Rectal smooth muscle tissue (tissue), 1 donor: ENCODE data around the gene COPE.
A peak's percentile ranks its signal among the peaks of the same experiment; 100 is the strongest.

Source experiments
- H3K27ac ChIP-seq: one replicate; pipeline ENCODE4 v1.7.0; 2013; ENCODE audit warnings: low read depth, low read length, inconsistent platforms
- H3K27me3 ChIP-seq: one replicate; pipeline ENCODE4 v1.7.0; 2013; ENCODE audit warnings: low read length; ENCODE audit not compliant: control insufficient read depth, insufficient read depth
- H3K36me3 ChIP-seq: one replicate; pipeline ENCODE4 v1.7.0; 2013; ENCODE audit warnings: low read length; ENCODE audit not compliant: control insufficient read depth, insufficient read depth
- H3K4me1 ChIP-seq: one replicate; pipeline ENCODE4 v1.7.0; 2013; ENCODE audit warnings: low read length; ENCODE audit not compliant: control insufficient read depth, insufficient read depth
- H3K4me3 ChIP-seq: one replicate; pipeline ENCODE4 v1.7.0; 2013; ENCODE audit warnings: low read length
- H3K9ac ChIP-seq: one replicate; pipeline ENCODE4 v1.7.0; 2013; ENCODE audit warnings: low read length

Gene COPE

GRCh38 chr19:18862976-18863842 lies 56.0 kb downstream of the COPE start:
- H3K36me3 ChIP-seq: peaks cover 74% of the 10 kb centered on the region
- no peak overlapping the region for H3K4me3 ChIP-seq
- no peak overlapping the region for H3K9ac ChIP-seq
- H3K27me3 ChIP-seq: no peaks in the 10 kb centered on the region
- H3K4me1 ChIP-seq: no peaks in the 10 kb centered on the region
- H3K27ac ChIP-seq: no peak overlapping the region

- Histone ChIP-seq H3K9ac (no peak overlapping the region), H3K4me3 (no peak overlapping the region), H3K27me3 (no peaks in the 10 kb centered on the region), H3K36me3 (peaks cover 68% of the 10 kb centered on the region), H3K4me1 (no peaks in the 10 kb centered on the region), H3K27ac (no peak overlapping the region)
Measured at GRCh38 chr19:18861917-18862316, 57.3 kb downstream of the COPE start.

DNA sequence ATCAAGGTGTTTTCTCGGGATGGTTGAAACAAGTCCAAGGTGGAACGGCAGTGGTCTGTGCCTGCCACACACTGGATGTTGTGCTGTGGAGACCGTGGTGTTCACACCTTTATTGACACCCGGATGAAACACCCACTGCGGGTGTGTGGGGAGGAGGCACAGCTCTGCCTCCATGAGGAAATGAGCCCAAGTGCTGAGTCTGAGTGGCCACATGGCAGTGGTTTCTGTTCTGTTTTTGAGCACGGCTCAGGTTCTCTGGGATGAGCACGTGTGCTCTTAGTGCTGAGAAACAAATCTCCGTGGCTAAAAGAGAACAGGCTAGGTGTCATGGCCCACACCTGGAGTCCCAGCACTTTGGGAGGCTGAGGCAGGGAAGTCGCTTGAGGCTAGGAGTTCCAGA lies 58.0 kb downstream of the COPE start:
- Histone ChIP-seq H3K9ac (no peak overlapping the region), H3K27me3 (no peaks in the 10 kb centered on the region), H3K4me3 (no peak overlapping the region), H3K4me1 (no peaks in the 10 kb centered on the region), H3K36me3 (peaks cover 74% of the 10 kb centered on the region), H3K27ac (no peak overlapping the region)

GRCh38 chr19:18860725-18861124 lies 58.5 kb downstream of the COPE start:
- H3K4me3 ChIP-seq: no peak overlapping the region
- H3K9ac ChIP-seq: no peak overlapping the region
- H3K4me1 ChIP-seq: no peaks in the 10 kb centered on the region
- H3K27ac ChIP-seq: no peak overlapping the region
- H3K27me3 ChIP-seq: no peaks in the 10 kb centered on the region
- peaks cover 75% of the 10 kb centered on the region for H3K36me3 ChIP-seq

- H3K4me1 ChIP-seq: no peaks in the 10 kb centered on the region
- no peak overlapping the region for H3K9ac ChIP-seq
- peaks cover 74% of the 10 kb centered on the region for H3K36me3 ChIP-seq
- H3K4me3 ChIP-seq: no peak overlapping the region
- H3K27me3 ChIP-seq: no peaks in the 10 kb centered on the region
- no peak overlapping the region for H3K27ac ChIP-seq
Measured at GRCh38 chr19:18860302-18860700, 58.9 kb downstream of the COPE start.

- H3K4me1 ChIP-seq: no peaks in the 10 kb centered on the region
- H3K27me3 ChIP-seq: no peaks in the 10 kb centered on the region
- no peak overlapping the region for H3K4me3 ChIP-seq
- no peak overlapping the region for H3K9ac ChIP-seq
- H3K27ac ChIP-seq: no peak overlapping the region
- H3K36me3 ChIP-seq: peaks cover 76% of the 10 kb centered on the region
Measured at GRCh38 chr19:18859676-18860301, 59.4 kb downstream of the COPE start.

GRCh38 chr19:18858906-18859646 lies 60.1 kb downstream of the COPE start:
- H3K4me1 ChIP-seq: no peaks in the 10 kb centered on the region
- no peak overlapping the region for H3K27ac ChIP-seq
- H3K27me3 ChIP-seq: no peaks in the 10 kb centered on the region
- no peak overlapping the region for H3K4me3 ChIP-seq
- peaks cover 81% of the 10 kb centered on the region for H3K36me3 ChIP-seq
- H3K9ac ChIP-seq: no peak overlapping the region

GRCh38 chr19:18857223-18857622 lies 62.0 kb downstream of the COPE start:
- Histone ChIP-seq H3K36me3 (peaks cover 80% of the 10 kb centered on the region), H3K27ac (no peak overlapping the region), H3K27me3 (no peaks in the 10 kb centered on the region), H3K9ac (no peak overlapping the region), H3K4me1 (no peaks in the 10 kb centered on the region), H3K4me3 (no peak overlapping the region)

DNA sequence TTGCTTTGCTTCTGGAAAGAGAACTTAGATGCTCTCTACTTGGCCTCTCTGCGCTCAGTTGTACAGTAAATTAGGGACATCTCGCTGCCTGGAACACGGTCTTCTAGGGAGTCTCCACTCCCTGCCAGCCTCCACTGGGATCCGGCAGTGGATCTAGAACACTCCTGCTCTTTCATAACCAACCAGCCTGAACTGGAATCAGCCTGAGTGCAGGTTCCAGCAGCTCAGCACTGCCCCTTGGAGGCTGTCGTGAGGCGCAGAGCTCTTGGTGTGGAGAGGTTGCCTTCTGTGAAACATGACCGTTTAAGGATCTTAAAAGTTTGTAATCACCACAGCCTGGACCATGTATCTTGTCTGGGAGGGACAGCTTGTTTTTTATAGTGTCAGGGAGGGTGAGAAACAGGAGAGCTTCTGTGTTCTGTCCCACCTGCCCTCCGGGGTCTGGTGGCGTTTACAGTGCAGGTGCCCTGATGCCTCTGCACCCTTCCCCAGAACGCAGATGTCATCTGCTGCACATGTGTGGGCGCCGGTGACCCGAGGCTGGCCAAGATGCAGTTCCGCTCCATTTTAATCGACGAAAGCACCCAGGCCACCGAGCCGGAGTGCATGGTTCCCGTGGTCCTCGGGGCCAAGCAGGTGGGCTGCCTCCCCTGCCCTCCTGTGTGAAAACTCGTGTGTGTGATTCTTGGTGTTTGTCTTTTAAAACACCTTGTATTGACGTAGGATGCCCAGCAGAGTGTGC lies 62.6 kb downstream of the COPE start:
- Histone ChIP-seq H3K4me3 (no peak overlapping the region), H3K4me1 (no peaks in the 10 kb centered on the region), H3K36me3 (peaks cover 82% of the 10 kb centered on the region), H3K27me3 (no peaks in the 10 kb centered on the region), H3K27ac (no peak overlapping the region), H3K9ac (no peak overlapping the region)

DNA sequence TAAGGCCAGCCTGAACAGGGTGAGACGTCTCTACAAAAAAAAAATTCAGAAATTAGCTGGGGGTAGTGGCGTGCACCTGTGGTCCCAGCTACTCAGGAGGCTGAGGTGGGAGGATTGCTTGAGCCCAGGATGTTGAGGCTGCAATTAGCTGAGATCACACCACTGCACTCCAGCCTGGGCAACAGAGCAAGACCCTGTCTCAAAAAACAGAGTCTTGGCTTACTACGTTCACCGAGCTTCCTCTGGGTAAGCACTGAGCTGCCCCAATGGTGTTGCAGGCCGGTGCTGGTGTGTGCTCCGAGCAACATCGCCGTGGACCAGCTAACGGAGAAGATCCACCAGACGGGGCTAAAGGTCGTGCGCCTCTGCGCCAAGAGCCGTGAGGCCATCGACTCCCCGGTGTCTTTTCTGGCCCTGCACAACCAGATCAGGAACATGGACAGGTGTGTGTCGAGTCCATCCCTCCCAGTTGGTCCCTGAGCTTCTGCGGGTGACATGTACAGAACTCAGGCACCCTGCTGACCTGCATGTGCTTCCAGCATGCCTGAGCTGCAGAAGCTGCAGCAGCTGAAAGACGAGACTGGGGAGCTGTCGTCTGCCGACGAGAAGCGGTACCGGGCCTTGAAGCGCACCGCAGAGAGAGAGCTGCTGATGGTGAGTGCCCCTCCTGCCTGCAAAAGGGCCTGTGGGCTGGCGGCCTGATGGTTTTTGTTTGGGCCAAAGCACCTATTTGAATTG lies 63.4 kb downstream of the COPE start:
- no peaks in the 10 kb centered on the region for H3K27me3 ChIP-seq
- H3K27ac ChIP-seq: peak overlapping the region; percentile 0
- no peak overlapping the region for H3K4me3 ChIP-seq
- H3K36me3 ChIP-seq: peaks cover 81% of the 10 kb centered on the region
- H3K9ac ChIP-seq: no peak overlapping the region
- no peaks in the 10 kb centered on the region for H3K4me1 ChIP-seq

DNA sequence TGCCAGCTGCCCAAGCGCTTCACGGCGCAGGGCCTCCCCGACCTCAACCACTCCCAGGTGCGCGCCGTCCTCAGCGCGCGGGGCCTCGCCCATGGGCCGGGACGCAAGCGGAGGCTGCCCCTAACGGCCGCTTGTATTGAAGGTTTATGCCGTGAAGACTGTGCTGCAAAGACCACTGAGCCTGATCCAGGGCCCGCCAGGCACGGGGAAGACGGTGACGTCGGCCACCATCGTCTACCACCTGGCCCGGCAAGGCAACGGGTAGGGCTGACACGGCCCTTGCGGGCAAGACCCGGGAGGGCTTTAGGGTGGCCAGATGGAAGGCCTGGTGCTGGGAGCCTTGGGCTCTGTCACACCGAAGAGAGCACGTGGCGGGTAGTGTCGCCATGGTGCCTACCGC lies 64.2 kb downstream of the COPE start:
- Histone ChIP-seq H3K9ac (no peak overlapping the region), H3K36me3 (peaks cover 74% of the 10 kb centered on the region), H3K4me1 (peaks cover 3% of the 10 kb centered on the region), H3K4me3 (no peak overlapping the region), H3K27ac (no peak overlapping the region), H3K27me3 (no peaks in the 10 kb centered on the region)
